LNCAP (cell line): ENCODE results near the gene CCDC85B.

Source experiments
- TF ChIP-seq, protein P1 (sequence below): fragments of 450-650 bp; IDR thresholded peaks from 2 replicates; pipeline ENCODE4 v1.5.1; 2017; ENCODE audit warnings: mild to moderate bottlenecking

The CCDC85B gene

DNA sequence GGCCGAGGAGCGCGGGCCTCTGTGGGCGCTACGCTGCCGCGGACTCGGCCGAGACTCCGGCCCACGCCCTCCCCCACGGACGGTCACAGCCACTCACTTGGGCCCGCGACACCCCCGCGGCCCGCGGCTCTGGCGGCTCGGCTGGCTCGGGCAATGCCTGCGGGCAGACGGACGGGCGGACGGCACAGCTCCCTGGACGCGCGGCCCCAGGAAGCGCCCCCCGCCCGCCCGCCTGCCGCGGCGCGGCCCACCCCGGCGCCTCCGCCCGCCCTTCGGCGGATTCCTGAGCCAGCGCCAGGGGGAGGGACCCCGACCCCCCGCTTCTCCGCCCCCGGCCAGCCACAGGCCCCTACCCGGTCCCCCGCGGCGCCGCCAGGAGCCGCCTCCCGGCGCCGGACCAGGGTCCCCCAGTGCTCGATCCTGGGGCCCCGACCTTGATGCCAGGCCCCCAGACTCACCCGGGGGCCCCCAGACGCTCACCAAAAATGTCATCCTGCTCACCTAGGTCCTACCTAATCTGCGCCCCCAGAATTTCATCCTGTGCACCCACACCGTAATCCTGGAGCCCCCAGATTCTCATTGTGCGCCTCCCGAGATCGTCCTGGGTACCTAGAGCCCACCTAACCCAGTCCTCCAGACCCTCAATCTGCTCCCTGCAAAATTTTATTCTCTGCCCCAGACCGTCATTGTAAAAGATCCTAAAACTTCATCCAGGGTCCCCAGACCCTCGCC, 17.7 kb upstream of the CCDC85B start, which contains the start of gene EFEMP2:
TSS of gene EFEMP2 (minus strand) at position 215 of the 732 bp plus-strand sequence. CDS start 446 bp downstream, outside the sequence.
- TF ChIP-seq, protein P1, sequence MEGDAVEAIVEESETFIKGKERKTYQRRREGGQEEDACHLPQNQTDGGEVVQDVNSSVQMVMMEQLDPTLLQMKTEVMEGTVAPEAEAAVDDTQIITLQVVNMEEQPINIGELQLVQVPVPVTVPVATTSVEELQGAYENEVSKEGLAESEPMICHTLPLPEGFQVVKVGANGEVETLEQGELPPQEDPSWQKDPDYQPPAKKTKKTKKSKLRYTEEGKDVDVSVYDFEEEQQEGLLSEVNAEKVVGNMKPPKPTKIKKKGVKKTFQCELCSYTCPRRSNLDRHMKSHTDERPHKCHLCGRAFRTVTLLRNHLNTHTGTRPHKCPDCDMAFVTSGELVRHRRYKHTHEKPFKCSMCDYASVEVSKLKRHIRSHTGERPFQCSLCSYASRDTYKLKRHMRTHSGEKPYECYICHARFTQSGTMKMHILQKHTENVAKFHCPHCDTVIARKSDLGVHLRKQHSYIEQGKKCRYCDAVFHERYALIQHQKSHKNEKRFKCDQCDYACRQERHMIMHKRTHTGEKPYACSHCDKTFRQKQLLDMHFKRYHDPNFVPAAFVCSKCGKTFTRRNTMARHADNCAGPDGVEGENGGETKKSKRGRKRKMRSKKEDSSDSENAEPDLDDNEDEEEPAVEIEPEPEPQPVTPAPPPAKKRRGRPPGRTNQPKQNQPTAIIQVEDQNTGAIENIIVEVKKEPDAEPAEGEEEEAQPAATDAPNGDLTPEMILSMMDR, result no peak

DNA sequence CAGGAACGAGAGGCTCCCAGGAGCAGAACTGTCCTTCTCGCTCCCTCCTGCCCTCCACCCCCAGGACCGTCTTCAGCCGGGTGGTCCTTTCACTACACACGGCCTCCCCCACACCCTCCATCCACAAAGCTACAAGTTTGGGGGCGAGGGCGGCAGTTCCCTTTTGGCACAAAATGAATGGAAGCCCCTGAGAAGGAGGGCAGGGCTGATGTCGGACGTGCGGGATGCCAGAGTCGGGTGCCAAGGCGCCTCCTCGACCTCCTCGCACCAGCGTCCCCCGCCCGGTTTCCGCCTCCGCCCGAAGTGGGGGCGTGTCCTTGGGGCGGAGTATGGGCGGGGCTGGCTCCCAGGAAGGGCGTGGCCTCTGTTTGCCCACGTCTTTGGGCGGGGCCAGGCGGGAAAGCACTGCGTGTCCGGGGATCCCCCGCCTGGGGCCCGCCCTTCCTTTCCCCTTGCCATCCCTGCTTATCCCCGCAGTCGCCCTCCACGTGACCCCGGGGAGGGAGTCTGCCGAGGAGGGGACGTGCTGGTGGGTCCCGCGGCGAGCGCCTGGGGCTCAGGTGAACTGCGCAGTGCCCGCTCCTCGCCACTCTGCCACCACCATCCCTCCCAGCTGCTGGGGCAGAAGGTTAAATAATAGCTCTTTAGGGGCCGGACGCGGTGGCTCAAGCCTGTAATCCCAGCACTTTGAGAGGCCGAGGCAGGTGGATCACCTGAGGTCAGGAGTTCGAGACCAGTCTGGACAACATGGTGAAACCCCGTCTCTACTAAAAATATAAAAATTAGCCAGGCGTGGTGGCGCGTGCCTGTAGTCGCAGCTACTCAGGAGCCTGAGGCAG, 16.9 kb upstream of the CCDC85B start:
- TF ChIP-seq, protein P1, result no peak

DNA sequence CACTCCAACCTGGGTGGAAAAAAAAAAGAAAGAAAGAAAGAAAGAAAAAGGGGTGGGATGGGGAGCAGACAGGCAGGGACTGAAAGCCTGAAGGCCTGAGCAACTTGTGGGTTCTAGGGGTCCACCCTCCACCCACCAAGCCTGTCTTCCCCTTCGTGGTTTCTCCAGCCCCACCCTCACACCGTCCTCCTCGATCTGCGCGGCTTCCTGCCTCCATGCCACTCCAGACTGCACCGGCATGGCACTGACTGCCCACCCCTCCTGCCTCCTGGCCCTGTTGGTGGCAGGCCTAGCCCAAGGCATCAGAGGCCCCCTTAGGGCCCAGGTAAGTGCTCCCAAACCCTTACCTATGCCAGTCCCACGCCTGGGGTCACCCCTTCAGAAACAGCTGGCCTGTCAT, 10.9 kb upstream of the CCDC85B start, which contains the start of gene CTSW:
TSS of gene CTSW (plus strand) at position 221 of the 400 bp plus-strand sequence. CDS start at position 239, 18 bp downstream.
- TF ChIP-seq, protein P1, result no peak

DNA sequence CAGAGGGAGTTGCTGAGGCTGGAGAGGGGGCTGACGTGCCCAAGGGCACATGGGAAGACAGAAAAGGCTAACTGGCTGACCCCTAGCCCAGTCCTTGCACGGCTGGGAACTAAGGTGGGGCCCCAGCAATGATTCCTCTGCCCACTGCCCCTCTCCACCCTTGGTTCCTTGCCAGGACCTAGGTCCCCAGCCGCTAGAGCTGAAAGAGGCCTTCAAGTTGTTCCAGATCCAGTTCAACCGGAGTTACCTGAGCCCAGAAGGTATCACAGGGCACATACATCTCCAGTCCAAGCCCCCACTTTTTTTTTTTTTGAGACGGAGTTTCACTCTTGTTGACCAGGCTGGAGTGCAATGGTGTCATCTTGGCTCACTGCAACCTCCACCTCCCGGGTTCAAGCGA, 10.4 kb upstream of the CCDC85B start:
- TF ChIP-seq, protein P1, result no peak

DNA sequence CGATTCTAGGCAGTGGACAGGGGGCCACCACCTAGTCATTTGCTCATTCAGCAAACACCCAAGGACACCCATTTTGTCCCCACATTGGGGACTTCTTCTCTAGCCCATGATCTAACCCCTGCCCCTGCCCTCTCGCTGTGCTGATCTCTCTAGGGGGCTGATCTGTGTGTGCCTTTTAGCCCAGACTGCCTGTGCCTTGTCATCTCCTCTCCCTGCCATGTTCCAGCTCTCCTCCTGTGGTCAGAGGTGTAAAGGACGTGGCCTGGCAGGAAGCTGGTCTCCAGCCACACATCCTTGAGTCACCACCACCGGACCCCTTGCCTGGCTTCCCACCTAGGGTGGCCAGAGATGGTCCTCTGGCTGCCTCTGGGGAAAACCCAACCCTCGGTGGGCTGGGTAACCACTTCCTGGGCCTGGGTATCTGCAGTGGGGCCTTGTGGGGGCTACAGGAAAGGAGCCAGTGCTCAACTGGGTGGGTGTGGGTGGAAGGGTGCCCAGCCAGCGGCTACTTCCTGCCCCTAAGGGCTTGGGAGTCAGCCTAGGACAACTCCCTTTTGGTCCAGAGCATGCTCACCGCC, 9.5 kb upstream of the CCDC85B start:
- TF ChIP-seq, protein P1, result no peak

DNA sequence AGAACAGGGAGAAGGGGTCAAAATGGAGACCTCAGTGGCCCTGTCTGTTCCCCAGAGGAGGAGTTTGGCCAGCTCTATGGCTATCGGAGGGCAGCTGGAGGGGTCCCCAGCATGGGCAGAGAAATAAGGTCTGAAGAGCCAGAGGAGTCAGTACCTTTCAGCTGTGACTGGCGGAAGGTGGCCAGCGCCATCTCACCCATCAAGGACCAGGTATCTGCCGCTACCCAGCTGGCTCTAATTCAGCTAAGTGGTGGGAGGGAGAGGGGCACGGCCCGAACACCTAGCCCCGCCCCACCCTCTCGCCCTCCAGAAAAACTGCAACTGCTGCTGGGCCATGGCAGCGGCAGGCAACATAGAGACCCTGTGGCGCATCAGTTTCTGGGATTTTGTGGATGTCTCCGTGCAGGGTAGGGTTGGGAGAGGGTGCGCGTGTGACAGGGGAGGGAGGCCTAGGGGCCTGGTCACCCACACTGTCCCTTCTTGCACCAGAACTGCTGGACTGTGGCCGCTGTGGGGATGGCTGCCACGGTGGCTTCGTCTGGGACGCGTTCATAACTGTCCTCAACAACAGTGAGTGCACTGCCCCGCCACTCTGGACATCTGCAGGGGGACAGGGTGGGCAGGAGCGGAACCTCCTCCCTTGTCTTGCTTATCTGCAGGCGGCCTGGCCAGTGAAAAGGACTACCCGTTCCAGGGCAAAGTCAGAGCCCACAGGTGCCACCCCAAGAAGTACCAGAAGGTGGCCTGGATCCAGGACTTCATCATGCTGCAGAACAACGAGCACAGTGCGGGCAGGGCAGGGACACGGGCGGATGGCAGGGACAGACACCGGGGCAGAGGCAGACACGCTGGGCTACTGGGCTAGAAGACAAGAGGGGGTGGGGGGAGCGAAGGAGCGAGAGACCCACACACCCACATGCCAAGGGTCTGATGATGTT, 8.1 kb upstream of the CCDC85B start:
- TF ChIP-seq, protein P1, result no peak
